ENCODE data around the gene ADGRG6. TPM values are rescaled to one million over a fixed set of nuclear protein-coding genes. Genes with fewer than 3 reads are reported as not detected.

ADGRG6 gene
- total RNA-seq, 1 experiment from 2014 or later, result 2.5 TPM

GRCh38 chr6:142374965-142375733, 73.3 kb downstream of the ADGRG6 start:
- no peak overlapping the region for H2BK15ac ChIP-seq (ENCODE audit: low read depth, low read length)
- H3K27me3 ChIP-seq (ENCODE audit: insufficient read depth, low read length), result no peaks in the 10 kb centered on the region
- no peak overlapping the region for H3K18ac ChIP-seq (ENCODE audit: insufficient read length, low read depth, low read length)
- H3K4me3 Mint-ChIP-seq, result no peak overlapping the region
- no peak overlapping the region for H3K4me2 ChIP-seq (ENCODE audit: insufficient read depth, insufficient read length, low read length)
- no peaks in the 10 kb centered on the region; the same call in 1 of the 2 replicates for H3K4me1 ChIP-seq (ENCODE audit: insufficient read depth, low read length)
- H3K4me1 Mint-ChIP-seq, result peaks cover 26 to 28% of the 10 kb centered on the region in 2 experiments
- H3K9me3 ChIP-seq (ENCODE audit: control insufficient read depth, low read depth, low read length), result no peaks in the 10 kb centered on the region
- H2BK5ac ChIP-seq (ENCODE audit: insufficient read length, low read length), result no peak overlapping the region
- no peak overlapping the region for H4K91ac ChIP-seq (ENCODE audit: insufficient read length, low read depth, low read length)
- no peak overlapping the region for H4K5ac ChIP-seq (ENCODE audit: insufficient read length, low read depth, low read length)
- H4K8ac ChIP-seq (replicated peaks; ENCODE audit: insufficient read length, low read depth, low read length), result no peak overlapping the region
- H3K27ac Mint-ChIP-seq, result peak overlapping the region in 1 of 3 experiments; percentile 62; a peak in 2 of 7 replicates
- WGBS (ENCODE audit: extremely low coverage, insufficient read length, low lambda C conversion rate), result no CpG with 5 or more reads among the region's 4 CpGs
- H3K23me2 ChIP-seq (ENCODE audit: insufficient read length, low read depth, low read length, poor library complexity, severe bottlenecking), result no peaks in the 10 kb centered on the region
- H3K14ac ChIP-seq (ENCODE audit: insufficient read depth, low read length), result no peak overlapping the region
- H4K20me1 ChIP-seq (ENCODE audit: control insufficient read depth, insufficient read depth, insufficient read length), result no peaks in the 10 kb centered on the region
- no peak overlapping the region for H2BK120ac ChIP-seq (ENCODE audit: low read depth, low read length, poor library complexity, severe bottlenecking)
- no peak overlapping the region for H2AK5ac ChIP-seq (ENCODE audit: insufficient read length, low read length)
- no peaks in the 10 kb centered on the region for H3K79me2 ChIP-seq (ENCODE audit: insufficient read depth, low read length)
- no peak overlapping the region for H2AFZ ChIP-seq (ENCODE audit: low read length)
- H3K27ac ChIP-seq (ENCODE audit: insufficient read length, low read depth, low read length), result no peak overlapping the region
- H2BK12ac ChIP-seq (ENCODE audit: insufficient read length, low read depth, low read length), result no peak overlapping the region
- no peak overlapping the region for H3T11ph ChIP-seq (ENCODE audit: low read length)
- H3K23ac ChIP-seq (ENCODE audit: insufficient read length, low read depth, low read length), result no peak overlapping the region
- H3K79me1 ChIP-seq (ENCODE audit: insufficient read depth, low read depth, low read length, poor library complexity, severe bottlenecking), result no peaks in the 10 kb centered on the region
- H3K9ac ChIP-seq (ENCODE audit: extremely low read depth, insufficient read length, low read length), result no peak overlapping the region
- H3K4ac ChIP-seq (ENCODE audit: low read depth, low read length), result no peak overlapping the region
- H3K36me3 Mint-ChIP-seq (ENCODE audit: insufficient read depth in 1 of 3, low read depth in 3 of 3), result no peaks in the 10 kb centered on the region; a peak in 1 of 7 replicates
- H2BK20ac ChIP-seq (ENCODE audit: low read depth, low read length, poor library complexity, severe bottlenecking), result no peak overlapping the region
- H3K56ac ChIP-seq (ENCODE audit: insufficient read length, low read depth, low read length), result no peak overlapping the region
- no peak for TF ChIP-seq CTCF (conservative IDR thresholded peaks at IDR 0.05)
- no peak for DNase-seq
- no peaks in the 10 kb centered on the region for H3K9me3 Mint-ChIP-seq
- H3K27me3 Mint-ChIP-seq (ENCODE audit: low read depth), result no peaks in the 10 kb centered on the region
